ENCODE measurements around the gene ZFX. TPM values are rescaled to one million over a fixed set of nuclear protein-coding genes. Genes with fewer than 3 reads are reported as not detected.

Gene ZFX
- total and polyA plus RNA-seq, 7 donors, result 3.8 to 72.3 (median 55.4) TPM

DNA sequence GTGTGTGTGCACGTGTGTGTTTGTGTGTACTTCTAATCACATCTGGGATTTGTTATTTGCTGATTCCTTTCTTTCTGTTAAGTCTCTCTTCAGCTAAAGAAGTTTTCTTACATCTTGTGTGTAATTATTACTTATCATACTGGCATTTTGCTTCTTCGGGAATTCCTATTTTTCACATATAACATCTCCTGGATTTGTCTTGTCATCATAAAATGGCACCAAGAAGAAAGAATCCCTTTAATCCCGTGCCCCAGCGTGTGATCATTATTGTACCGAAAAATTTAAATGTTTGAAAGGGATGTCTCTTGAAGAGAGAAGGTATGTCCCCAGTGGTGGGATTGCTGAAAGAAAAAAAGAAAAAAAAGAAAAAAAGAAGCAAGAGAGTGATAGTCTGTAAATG lies 72.3 kb downstream of the ZFX start:
- H3K36me3 ChIP-seq (ENCODE audit: insufficient read depth in 1 of 2, low read depth in 1 of 2), result no peaks in the 10 kb centered on the region
- no peak overlapping the region for H3K27ac ChIP-seq
- intact Hi-C loops (cut with DNase I), result no loop called here
- H3K4me1 ChIP-seq, result no peaks in the 10 kb centered on the region
- DNase-seq (no peak), ATAC-seq (no peak)
- H3K9me3 ChIP-seq, result no peaks in the 10 kb centered on the region
- 77 to 89% (median 81%) methylated on average over 5 of the region's 5 CpGs for WGBS, 3 donors
- H3K4me3 ChIP-seq, result no peak overlapping the region
- TF ChIP-seq, protein P1, sequence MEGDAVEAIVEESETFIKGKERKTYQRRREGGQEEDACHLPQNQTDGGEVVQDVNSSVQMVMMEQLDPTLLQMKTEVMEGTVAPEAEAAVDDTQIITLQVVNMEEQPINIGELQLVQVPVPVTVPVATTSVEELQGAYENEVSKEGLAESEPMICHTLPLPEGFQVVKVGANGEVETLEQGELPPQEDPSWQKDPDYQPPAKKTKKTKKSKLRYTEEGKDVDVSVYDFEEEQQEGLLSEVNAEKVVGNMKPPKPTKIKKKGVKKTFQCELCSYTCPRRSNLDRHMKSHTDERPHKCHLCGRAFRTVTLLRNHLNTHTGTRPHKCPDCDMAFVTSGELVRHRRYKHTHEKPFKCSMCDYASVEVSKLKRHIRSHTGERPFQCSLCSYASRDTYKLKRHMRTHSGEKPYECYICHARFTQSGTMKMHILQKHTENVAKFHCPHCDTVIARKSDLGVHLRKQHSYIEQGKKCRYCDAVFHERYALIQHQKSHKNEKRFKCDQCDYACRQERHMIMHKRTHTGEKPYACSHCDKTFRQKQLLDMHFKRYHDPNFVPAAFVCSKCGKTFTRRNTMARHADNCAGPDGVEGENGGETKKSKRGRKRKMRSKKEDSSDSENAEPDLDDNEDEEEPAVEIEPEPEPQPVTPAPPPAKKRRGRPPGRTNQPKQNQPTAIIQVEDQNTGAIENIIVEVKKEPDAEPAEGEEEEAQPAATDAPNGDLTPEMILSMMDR (IDR thresholded peaks at IDR 0.05), result no peak
- no peaks in the 10 kb centered on the region for H3K27me3 ChIP-seq (ENCODE audit: insufficient read depth in 3 of 3, low read length in 2 of 3)

DNA sequence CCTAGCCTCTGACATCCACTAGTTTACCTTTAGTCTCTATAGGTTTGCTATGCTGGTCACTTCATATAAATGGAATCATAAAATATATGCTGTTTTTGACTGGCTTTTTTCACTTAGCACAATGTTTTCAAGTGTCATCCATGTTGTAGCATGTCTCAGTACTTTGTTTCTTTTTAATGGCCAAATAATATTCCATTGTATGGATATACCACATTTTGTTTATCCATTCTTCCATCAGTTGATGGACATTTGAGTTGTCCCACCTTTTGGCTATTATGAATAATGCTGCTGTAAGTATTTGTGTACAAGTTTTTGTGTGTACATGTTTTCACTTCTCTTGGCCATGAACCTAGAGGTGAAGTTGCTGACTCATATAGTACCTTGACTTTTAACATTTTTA lies 75.7 kb downstream of the ZFX start:
- TF ChIP-seq, protein P1 (IDR thresholded peaks at IDR 0.05), result no peak
- DNase-seq, result no peak
- Histone ChIP-seq H3K4me3 (no peak overlapping the region), H3K27ac (no peak overlapping the region), H3K9me3 (no peaks in the 10 kb centered on the region), H3K36me3 (ENCODE audit: insufficient read depth in 1 of 2, low read depth in 1 of 2) (no peaks in the 10 kb centered on the region), H3K27me3 (ENCODE audit: insufficient read depth in 3 of 3, low read length in 2 of 3) (no peaks in the 10 kb centered on the region), H3K4me1 (no peaks in the 10 kb centered on the region)
- intact Hi-C loops (cut with DNase I), result no loop called here
- ATAC-seq, result no peak

GRCh38 chrX:24226176-24226575 lies 76.6 kb downstream of the ZFX start:
- TF ChIP-seq, protein P1 (IDR thresholded peaks at IDR 0.05), result no peak
- WGBS, 3 donors, result 93 to 98% (median 98%) methylated on average over 2 of the region's 2 CpGs
- Histone ChIP-seq H3K27me3 (ENCODE audit: insufficient read depth in 3 of 3, low read length in 2 of 3) (no peaks in the 10 kb centered on the region), H3K27ac (no peak overlapping the region), H3K4me1 (no peaks in the 10 kb centered on the region), H3K9me3 (no peaks in the 10 kb centered on the region), H3K36me3 (ENCODE audit: insufficient read depth in 1 of 2, low read depth in 1 of 2) (no peaks in the 10 kb centered on the region), H3K4me3 (no peak overlapping the region)
- DNase-seq (no peak), ATAC-seq (no peak)
- intact Hi-C loops (cut with DNase I), result no loop called here

DNA sequence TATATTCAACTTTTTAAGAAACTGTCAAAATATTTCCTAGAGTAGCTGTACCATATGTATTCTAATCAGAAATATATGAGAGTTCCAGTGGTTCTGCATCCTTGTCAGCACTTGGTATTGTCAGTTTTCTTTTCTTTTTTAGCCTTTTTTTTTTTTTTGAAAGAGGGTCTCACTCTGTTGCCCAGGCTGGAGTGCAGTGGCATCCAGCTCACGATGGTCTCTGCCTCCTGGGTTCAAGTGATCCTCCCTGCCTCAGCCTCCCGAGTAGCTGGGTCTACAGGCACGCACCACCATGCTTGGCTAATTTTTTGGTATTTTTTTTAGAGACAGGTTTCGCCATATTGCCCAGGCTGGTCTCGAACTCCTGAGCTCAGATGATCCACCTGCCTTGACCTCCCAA lies 79.1 kb downstream of the ZFX start:
- DNase-seq (no peak), ATAC-seq (no peak)
- Histone ChIP-seq H3K4me1 (no peaks in the 10 kb centered on the region), H3K27me3 (ENCODE audit: insufficient read depth in 3 of 3, low read length in 2 of 3) (no peaks in the 10 kb centered on the region), H3K27ac (no peak overlapping the region), H3K36me3 (ENCODE audit: insufficient read depth in 1 of 2, low read depth in 1 of 2) (no peaks in the 10 kb centered on the region), H3K9me3 (no peaks in the 10 kb centered on the region), H3K4me3 (no peak overlapping the region)
- TF ChIP-seq, protein P1 (IDR thresholded peaks at IDR 0.05), result no peak
- intact Hi-C loops (cut with DNase I), result no loop called here
- 88 to 98% (median 97%) methylated on average over 5 of the region's 5 CpGs for WGBS, 3 donors

DNA sequence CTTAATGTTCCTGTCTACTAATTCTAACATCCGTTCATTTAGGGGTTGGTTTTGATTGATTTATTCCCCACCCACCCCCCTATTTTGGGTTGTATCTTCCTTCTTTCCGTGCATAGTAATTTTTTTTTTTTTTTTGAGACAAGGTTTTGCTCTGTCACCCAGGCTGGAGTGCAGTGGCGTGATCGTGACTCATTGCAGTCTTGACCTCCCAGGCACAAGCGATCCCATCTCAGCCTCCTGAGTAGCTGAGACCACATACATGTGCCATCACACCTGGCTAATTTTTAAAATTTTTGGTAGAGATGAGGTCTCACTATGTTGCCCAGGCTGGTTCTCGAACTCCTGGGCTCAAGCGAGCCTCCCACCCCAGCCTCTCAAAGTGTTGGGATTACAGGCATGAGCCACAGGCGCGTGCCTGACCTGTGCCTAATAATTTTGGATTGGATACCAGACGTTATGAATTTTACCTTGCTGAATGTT lies 79.9 kb downstream of the ZFX start:
- no peaks in the 10 kb centered on the region for H3K4me1 ChIP-seq
- H3K27me3 ChIP-seq (ENCODE audit: insufficient read depth in 3 of 3, low read length in 2 of 3), result no peaks in the 10 kb centered on the region
- TF ChIP-seq, protein P1 (IDR thresholded peaks at IDR 0.05), result no peak
- DNase-seq (no peak), ATAC-seq (no peak)
- H3K36me3 ChIP-seq (ENCODE audit: insufficient read depth in 1 of 2, low read depth in 1 of 2), result no peaks in the 10 kb centered on the region
- H3K27ac ChIP-seq, result no peak overlapping the region
- intact Hi-C loops (cut with DNase I), result no loop called here
- no peaks in the 10 kb centered on the region for H3K9me3 ChIP-seq
- no peak overlapping the region for H3K4me3 ChIP-seq
- 68 to 72% (median 71%) methylated on average over 10 of the region's 10 CpGs for WGBS, 3 donors

Data from psoas muscle (tissue), 8 donors.